SK-N-SH treated with all-trans-retinoic acid at 6 μM for 48 hours (cell line): ENCODE measurements around the gene ANAPC1.

Experiments
- RARB ChIP-seq: fragments of 250-450 bp; sonication (Bioruptor Pico); IDR thresholded peaks from 2 replicates; pipeline ENCODE4 v1.8.0; 2021; ENCODE audit warnings: mild to moderate bottlenecking, moderate library complexity
- TSHZ2 ChIP-seq: fragments of 250-450 bp; sonication (Bioruptor Pico); IDR thresholded peaks from 2 replicates; pipeline ENCODE4 v1.5.0; 2020; ENCODE audit warnings: mild to moderate bottlenecking, moderate library complexity
- ZC3H10 ChIP-seq: fragments of 250-450 bp; sonication (Bioruptor Pico); IDR thresholded peaks from 2 replicates; pipeline ENCODE4 v1.5.1; 2021; ENCODE audit warnings: mild to moderate bottlenecking, moderate library complexity
- ZFP3 ChIP-seq: fragments of 250-450 bp; sonication (Bioruptor Pico); IDR thresholded peaks from 2 replicates; pipeline ENCODE4 v1.5.0; 2020; ENCODE audit warnings: mild to moderate bottlenecking, moderate library complexity

GRCh38 chr2:111903930-111904439, 20.0 kb upstream of the ANAPC1 start:
- TF ChIP-seq RARB (no peak), ZC3H10 (CRISPR knock-in tag) (no peak), TSHZ2 (no peak), ZFP3 (no peak)
